HepG2 (cell line): ENCODE data around the gene PFKFB4. TPM values are rescaled to one million over a fixed set of nuclear protein-coding genes. Genes with fewer than 3 reads are reported as not detected.

Source experiments
- ATAC-seq: fragments of 200-7000 bp; cut with Tn5 transposase; 3 replicates; pipeline ENCODE4 v1.9.1; 2020; ENCODE audit warnings: mild to moderate bottlenecking, moderate library complexity
- BruUV-seq: library from RNA; stranded (reverse); fragments of 400-500 nt; replicated peaks from 2 replicates; lab custom pipeline; 2021; lab: Mats Ljungman, UMichigan
- CTCF ChIA-PET: fragments of 300-600 bp; formaldehyde crosslinking; extraction: SDS; loops from one replicate; lab custom pipeline; 2021; ENCODE audit warnings: low total read pairs, inconsistent platforms, low intra/inter-chr PET ratio; lab: Yijun Ruan, JAX
- POLR2A ChIA-PET: fragments of 350-600 bp; sonication (Branson Sonifier 250); formaldehyde crosslinking; loops from one replicate; lab custom pipeline; 2020; ENCODE audit warnings: antibody characterized with exemption, inconsistent platforms; lab: Yijun Ruan, JAX
- DNase-seq: peaks from one replicate; pipeline ENCODE4 v3.0.0-alpha.2; 2015; ENCODE audit warnings: low spot score
- FAIRE-seq: peaks from 3 replicates; lab custom pipeline; 2011; peaks lifted over from hg19 to GRCh38; lab: Jason Lieb, UNC
- H2AFZ ChIP-seq: one replicate; pipeline ENCODE4 v1.6.1; 2011; ENCODE audit warnings: low read length, inconsistent platforms
- H3K27ac ChIP-seq: fragments of 300-600 bp; 3 replicates; pipeline ENCODE4 v1.8.0; 2011; ENCODE audit warnings: mixed run types, mild to moderate bottlenecking, mixed read lengths, low read length, inconsistent platforms; ENCODE audit not compliant: insufficient read depth; ENCODE audit errors: extremely low read length
- H3K27me3 ChIP-seq, 2 experiments: fragments of 200-600 bp in 1 of 2; 2 replicates in 1 of 2; 3 replicates in 1 of 2; pipeline versions ENCODE4 v1.6.0 to v1.8.0; 2011; ENCODE audit warnings: low read length in 2 of 2, mild to moderate bottlenecking in 2 of 2, moderate library complexity in 2 of 2, inconsistent platforms in 1 of 2; ENCODE audit not compliant: insufficient read depth in 2 of 2, control insufficient read depth in 1 of 2
- H3K36me3 ChIP-seq, 2 experiments: fragments of 200-600 bp in 1 of 2; replicated peaks in 1 of 2; 2 replicates in 1 of 2; 3 replicates in 1 of 2; pipeline versions ENCODE4 v1.5.1 to v1.8.0; 2011; ENCODE audit warnings: low read length in 2 of 2, inconsistent platforms in 1 of 2; ENCODE audit not compliant: insufficient read depth in 2 of 2, control insufficient read depth in 1 of 2
- H3K4me1 ChIP-seq: 2 replicates; pipeline ENCODE4 v1.5.1; 2012; ENCODE audit warnings: low read length, inconsistent platforms; ENCODE audit not compliant: insufficient read depth
- H3K4me2 ChIP-seq: 2 replicates; pipeline ENCODE4 v1.6.0; 2011; ENCODE audit warnings: low read depth, low read length, inconsistent platforms
- H3K4me3 ChIP-seq, 3 experiments: fragments of 200-600 bp in 1 of 3; sonication (generic), shearing (Covaris generic) in 1 of 3; replicated peaks in 1 of 3; 2 replicates each; pipeline ENCODE4 v1.5.1; 2011 to 2016; ENCODE audit warnings: low read length in 3 of 3, inconsistent platforms in 2 of 3, low read depth in 2 of 3, mild to moderate bottlenecking in 2 of 3, control low read depth in 1 of 3, mixed read lengths in 1 of 3; ENCODE audit not compliant: insufficient read depth in 1 of 3
- H3K79me2 ChIP-seq: one replicate; pipeline ENCODE4 v1.6.1; 2011; ENCODE audit warnings: low read length, inconsistent platforms; ENCODE audit not compliant: insufficient read depth
- H3K9ac ChIP-seq: 2 replicates; pipeline ENCODE4 v1.6.0; 2011; ENCODE audit warnings: mild to moderate bottlenecking, low read depth, low read length, inconsistent platforms; ENCODE audit not compliant: insufficient read depth
- H3K9me3 ChIP-seq: 2 replicates; pipeline ENCODE4 v1.5.1; 2012; ENCODE audit warnings: mild to moderate bottlenecking, low read length
- H4K20me1 ChIP-seq: 2 replicates; pipeline ENCODE4 v1.6.0; 2011; ENCODE audit warnings: inconsistent platforms, mild to moderate bottlenecking, low read length, moderate library complexity; ENCODE audit not compliant: insufficient read depth
- BRF2 ChIP-seq: sonication (generic); formaldehyde crosslinking; IDR thresholded peaks from 2 replicates; pipeline ENCODE4 v1.8.1; 2022; ENCODE audit warnings: mild to moderate bottlenecking, missing genetic modification reagents
- CC2D1A ChIP-seq: sonication (generic); formaldehyde crosslinking; IDR thresholded peaks from 2 replicates; pipeline ENCODE4 v1.8.1; 2023; ENCODE audit warnings: mild to moderate bottlenecking, missing genetic modification reagents
- FOXO4 ChIP-seq: sonication (generic); formaldehyde crosslinking; conservative IDR thresholded peaks from 2 replicates; pipeline ENCODE4 v1.8.1; 2023; ENCODE audit warnings: missing genetic modification reagents
- GMEB1 ChIP-seq: sonication (generic); formaldehyde crosslinking; IDR thresholded peaks from 2 replicates; pipeline ENCODE4 v1.5.1; 2020; ENCODE audit warnings: missing genetic modification reagents, mild to moderate bottlenecking, borderline replicate concordance
- NFKBIZ ChIP-seq: IDR thresholded peaks from 2 replicates; pipeline ENCODE4 v1.6.1; 2018; ENCODE audit warnings: missing genetic modification reagents, missing compliant biosample characterization
- POLR2A ChIP-seq, 2 experiments: IDR thresholded peaks; 2 replicates each; pipeline ENCODE4 v1.6.1; 2011; ENCODE audit warnings: low read depth in 2 of 2, low read length in 2 of 2, mild to moderate bottlenecking in 1 of 2, moderate library complexity in 1 of 2; ENCODE audit not compliant: insufficient read depth in 1 of 2
- SP140L ChIP-seq: sonication (generic); formaldehyde crosslinking; IDR thresholded peaks from 2 replicates; pipeline ENCODE4 v1.4.0; 2020; ENCODE audit warnings: missing genetic modification reagents, borderline replicate concordance
- ZBTB20 ChIP-seq: sonication (generic); formaldehyde crosslinking; IDR thresholded peaks from 2 replicates; pipeline ENCODE4 v1.8.1; 2023; ENCODE audit warnings: missing genetic modification reagents, low read depth, mild to moderate bottlenecking, borderline replicate concordance
- ZKSCAN8 ChIP-seq: IDR thresholded peaks from 2 replicates; pipeline ENCODE4 v1.6.1; 2016; ENCODE audit warnings: borderline replicate concordance, missing genetic modification reagents, missing compliant biosample characterization
- ZNF570 ChIP-seq: sonication (generic); formaldehyde crosslinking; IDR thresholded peaks from 2 replicates; pipeline ENCODE4 v1.4.0; 2020; ENCODE audit warnings: mild to moderate bottlenecking, missing genetic modification reagents, borderline replicate concordance
- ZNF710 ChIP-seq: sonication (generic); formaldehyde crosslinking; IDR thresholded peaks from 2 replicates; pipeline ENCODE4 v1.5.0; 2020; ENCODE audit warnings: mild to moderate bottlenecking, missing genetic modification reagents, borderline replicate concordance
- ZSCAN5A ChIP-seq: sonication (generic); formaldehyde crosslinking; IDR thresholded peaks from 2 replicates; pipeline ENCODE4 v1.8.0; 2022; ENCODE audit warnings: mild to moderate bottlenecking, missing genetic modification reagents, borderline replicate concordance
- WGBS: methylation state at CpG from one replicate; pipeline ENCODE4 v1.1.6; 2017; ENCODE audit warnings: low lambda C conversion rate; 5-methylcytosine and 5-hydroxymethylcytosine counted together
- in situ Hi-C: cut with HindIII; loops from 2 replicates; pipeline ENCODE4 v1.10.0; 2017; ENCODE audit warnings: low pct_unique_long_range_greater_than_20kb; ENCODE audit not compliant: extremely low pct_ligation_motif_present
- intact Hi-C: fragments of 100-400 bp; cut with micrococcal nuclease; formaldehyde crosslinking; loops from one replicate; pipeline ENCODE4 v1.10.0; 2022; ENCODE audit not compliant: unreplicated experiment
- polyA plus RNA-seq, 8 experiments: library from polyadenylated mRNA; depleted of rRNA in 3 of 8; stranded (reverse) in 7 of 8; unstranded in 1 of 8; fragments of >200 nt; fragmentation: Illumina TruSeq in 4 of 8; extraction: Trizol in 4 of 8; gene quantifications; 2 replicates each; pipeline versions ENCODE4 v1.2.1 to v1.2.3, GENCODE V29; 2011 to 2016; ENCODE audit warnings: low read depth in 4 of 8, missing spikeins in 1 of 8, mixed read lengths in 1 of 8; ENCODE audit not compliant: insufficient read depth in 1 of 8
- total RNA-seq, 5 experiments: library from RNA; depleted of rRNA; stranded (reverse); fragments of >200 nt; fragmentation: Illumina TruSeq; extraction: Trizol; gene quantifications; 2 replicates each; pipeline ENCODE4 v1.2.3, GENCODE V29; 2016; ENCODE audit warnings: low read depth in 1 of 5

Gene PFKFB4
- total and polyA plus RNA-seq, 2 of the 13 experiments (the other 11 are each of a cell fraction or from before 2014, with no cell fraction given): 7.1 to 103 TPM

GRCh38 chr3:48598323-48599076, 41.9 kb upstream of the PFKFB4 start:
- H3K4me3 ChIP-seq: no peak overlapping the region
- ChIA-PET POLR2A (interaction anchor here (1.0 to 3.3 kb wide), 6 partner anchors 9 to 37 kb away, joined by 3 to 11 read pairs (median 4); partner anchors contain the start of genes SLC26A6 and UQCRC1), CTCF (no interaction called here)
- H3K36me3 ChIP-seq: peaks cover 33 to 56% of the 10 kb centered on the region in 2 experiments; a peak in 4 of 5 replicates
- no peaks in the 10 kb centered on the region for H3K27me3 ChIP-seq
- no peak overlapping the region for H3K9ac ChIP-seq
- no peaks in the 10 kb centered on the region for H3K9me3 ChIP-seq
- ATAC-seq (no peak), FAIRE-seq (no peak), DNase-seq (no peak)
- WGBS: 93% methylated on average over 2 of the region's 5 CpGs
- BruUV-seq: no TSS peak
- in situ Hi-C loops: no loop called here
- H3K27ac ChIP-seq: no peak overlapping the region
- intact Hi-C loops: no loop called here
- 0 out of 2 replicates have a peak, but pooled peaks cover 8% of the 10 kb centered on the region for H4K20me1 ChIP-seq
- H3K4me2 ChIP-seq: no peak overlapping the region
- H3K4me1 ChIP-seq: peaks cover 47% of the 10 kb centered on the region
- no peak for TF ChIP-seq ZNF710 (CRISPR knock-in tag)
- no peak for TF ChIP-seq BRF2 (CRISPR knock-in tag)
- no peak for TF ChIP-seq ZBTB20 (CRISPR knock-in tag)
- TF ChIP-seq NFKBIZ (CRISPR knock-in tag): no peak
- TF ChIP-seq ZKSCAN8: no peak
- TF ChIP-seq ZNF570: no peak
- TF ChIP-seq POLR2A (IDR thresholded peaks at IDR 0.05; ENCODE audit: insufficient read depth in 1 of 2, low read depth in 2 of 2, low read length in 2 of 2): no peak
- no peak for TF ChIP-seq SP140L (CRISPR knock-in tag)
- TF ChIP-seq ZSCAN5A: no peak
- no peak for TF ChIP-seq CC2D1A (CRISPR knock-in tag)
- TF ChIP-seq FOXO4 (CRISPR knock-in tag): no peak
- TF ChIP-seq GMEB1 (CRISPR knock-in tag): no peak
- no peaks in the 10 kb centered on the region for H3K79me2 ChIP-seq
- H2AFZ ChIP-seq: no peak overlapping the region
